ENCODE data around the gene TMEM271.
"Not testable (repeated sequence)": the region's sequence is repeated elsewhere in the genome, so short reads cannot be mapped to it uniquely, and the experiment has no call there.

Gene TMEM271

DNA sequence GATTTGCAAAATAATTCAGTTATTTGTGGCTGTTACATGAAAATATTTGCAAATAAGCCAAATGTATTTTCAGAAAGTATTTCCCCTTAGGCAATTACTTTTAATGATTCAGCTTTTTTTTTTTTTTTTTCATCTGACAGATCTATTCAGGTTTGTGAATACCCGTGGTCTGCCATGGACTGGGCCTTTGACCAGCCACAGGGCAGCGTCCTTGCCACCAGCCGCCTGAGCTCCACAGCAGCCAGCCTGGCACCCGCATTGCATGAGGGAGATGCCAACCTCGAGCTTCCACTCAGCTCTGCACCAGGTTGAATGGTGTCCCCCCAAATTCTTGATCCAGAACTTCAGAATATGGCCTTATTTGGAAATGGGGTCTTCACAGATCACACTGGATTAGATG lies 14.7 kb downstream of the TMEM271 start:
- no peak for DNase-seq

DNA sequence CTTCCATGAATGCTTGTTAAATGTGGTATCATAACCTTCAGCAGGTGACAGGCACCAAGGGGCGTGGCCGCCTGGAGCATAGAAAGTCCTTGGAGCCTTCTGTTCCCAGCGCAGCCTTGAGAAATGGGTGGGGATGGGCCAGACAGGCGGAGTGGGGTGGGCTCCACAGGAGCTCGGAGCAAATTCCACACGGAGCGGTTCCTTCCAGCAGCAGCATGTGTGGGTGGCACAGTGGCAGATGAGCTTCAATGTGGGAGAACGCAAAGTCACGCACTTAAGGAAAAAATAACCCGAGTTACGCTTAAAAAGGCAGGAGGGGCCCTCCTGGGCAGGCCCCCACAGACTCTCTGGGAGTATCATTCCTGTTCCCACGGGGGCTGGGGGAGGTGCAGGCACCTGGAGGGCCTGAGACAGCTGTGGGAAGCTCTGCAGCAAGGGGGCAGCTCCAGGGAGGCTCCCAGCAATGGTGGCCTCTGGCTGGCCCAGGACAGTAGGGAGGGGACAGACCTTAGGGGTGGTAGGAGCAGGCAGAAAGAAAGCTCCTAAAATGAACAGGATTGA lies 15.3 kb downstream of the TMEM271 start:
- DNase-seq = no peak

DNA sequence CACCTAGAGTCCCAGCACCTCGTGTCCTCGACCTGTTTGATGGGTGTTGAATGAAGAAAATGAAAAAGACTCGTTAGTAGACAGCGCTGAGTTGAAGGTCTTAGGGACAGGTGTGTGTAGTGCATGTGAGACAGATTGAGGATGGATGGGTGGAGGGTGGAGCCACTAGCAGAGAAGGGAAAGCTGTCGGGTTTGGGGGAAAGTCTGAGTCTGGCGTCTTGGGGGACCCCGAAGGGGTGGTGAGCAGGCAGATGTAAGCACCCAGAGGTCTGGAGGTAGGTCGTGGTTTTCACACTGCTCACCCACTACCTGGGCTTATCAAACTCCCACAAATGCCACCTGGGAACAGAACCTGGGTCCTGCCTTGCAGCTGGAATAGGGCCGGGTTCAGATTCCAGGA lies 16.0 kb downstream of the TMEM271 start:
- DNase-seq = no peak

DNA sequence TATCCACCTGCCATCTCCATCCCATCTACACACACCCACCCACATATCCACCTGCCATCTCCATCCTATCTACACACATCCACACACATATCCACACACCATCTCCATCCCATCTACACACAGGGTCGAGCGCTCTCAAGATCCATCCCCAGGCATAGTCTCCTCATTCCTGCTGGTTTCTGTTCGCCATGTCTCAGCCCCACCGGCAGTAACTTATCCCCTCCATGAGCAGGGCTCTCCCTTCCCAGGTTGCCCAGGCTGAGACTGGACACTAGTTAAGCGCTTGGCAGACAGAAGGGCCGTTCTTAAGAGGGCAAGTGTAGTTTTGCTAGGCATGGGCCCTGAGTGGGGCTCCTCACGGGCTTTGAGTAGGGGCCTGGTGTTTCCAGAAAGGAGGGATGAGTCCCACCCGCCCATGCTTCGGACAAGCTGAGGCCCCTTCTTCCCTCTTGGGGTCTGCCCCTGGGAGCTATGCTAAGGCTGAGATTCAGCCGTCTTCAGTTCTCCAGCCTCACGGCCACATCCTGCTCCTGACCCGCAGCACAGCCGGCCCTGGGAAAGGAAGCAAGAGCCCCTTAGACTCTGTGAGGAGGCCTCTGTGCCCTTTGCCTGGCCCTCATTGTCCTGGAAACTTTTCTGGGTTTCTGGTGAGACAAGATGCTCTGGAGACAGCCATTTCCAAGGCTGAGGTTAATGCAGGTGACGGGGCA lies 20.4 kb downstream of the TMEM271 start:
- no peak for DNase-seq

DNA sequence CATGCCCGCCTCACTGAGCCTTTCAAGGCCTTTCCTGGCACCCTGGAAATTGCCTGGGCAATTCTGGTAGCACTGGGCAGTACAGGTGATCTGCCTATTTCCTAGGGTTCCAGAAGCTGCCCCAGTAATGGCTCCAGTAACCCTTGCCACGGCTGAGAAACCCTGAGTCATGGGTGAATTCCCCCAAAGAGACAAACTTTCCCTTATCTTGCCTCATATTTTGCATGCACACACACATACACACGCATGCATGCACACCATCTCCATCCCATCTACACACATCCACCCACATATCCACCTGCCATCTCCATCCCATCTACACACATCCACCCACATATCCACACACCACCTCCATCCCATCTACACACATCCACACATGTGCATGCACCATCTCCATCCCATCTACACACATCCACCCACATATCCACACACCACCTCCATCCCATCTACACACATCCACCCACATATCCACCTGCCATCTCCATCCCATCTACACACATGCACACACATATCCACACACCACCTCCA lies 21.2 kb downstream of the TMEM271 start:
- DNase-seq = not testable (repeated sequence)

DNA sequence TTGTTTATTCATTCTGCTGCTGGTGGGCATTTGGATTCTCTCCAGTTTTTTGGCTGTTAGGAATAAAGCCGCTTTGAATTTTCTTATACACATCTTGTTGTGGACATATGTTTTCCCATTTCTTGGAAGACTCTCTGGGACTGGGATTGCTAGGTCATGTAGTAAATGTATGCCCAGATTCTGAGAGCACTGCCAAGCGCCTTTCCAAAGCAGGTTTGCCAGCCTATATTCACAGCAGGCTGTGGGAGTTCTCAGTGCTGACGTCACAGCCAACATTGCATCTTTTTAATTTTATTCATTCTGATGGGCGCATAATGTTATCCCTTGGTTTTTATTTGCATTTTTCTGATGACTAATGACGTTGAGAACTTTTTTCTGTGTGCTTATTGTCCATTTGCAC lies 24.1 kb downstream of the TMEM271 start:
- no peak for DNase-seq

DNA sequence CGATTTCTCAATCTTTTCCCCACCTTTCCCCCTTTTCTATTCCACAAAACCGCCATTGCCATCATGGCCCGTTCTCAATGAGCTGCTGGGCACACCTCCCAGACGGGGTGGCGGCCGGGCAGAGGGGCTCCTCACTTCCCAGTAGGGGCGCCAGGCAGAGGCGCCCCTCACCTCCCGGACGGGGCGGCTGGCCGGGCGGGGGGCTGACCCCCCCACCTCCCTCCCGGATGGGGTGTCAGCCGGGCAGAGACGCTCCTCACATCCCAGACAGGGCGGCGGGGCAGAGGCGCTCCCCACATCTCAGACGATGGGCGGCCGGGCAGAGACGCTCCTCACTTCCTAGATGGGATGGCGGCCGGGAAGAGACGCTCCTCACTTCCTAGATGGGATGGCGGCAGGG lies 25.8 kb downstream of the TMEM271 start:
- not testable (repeated sequence) for DNase-seq

DNA sequence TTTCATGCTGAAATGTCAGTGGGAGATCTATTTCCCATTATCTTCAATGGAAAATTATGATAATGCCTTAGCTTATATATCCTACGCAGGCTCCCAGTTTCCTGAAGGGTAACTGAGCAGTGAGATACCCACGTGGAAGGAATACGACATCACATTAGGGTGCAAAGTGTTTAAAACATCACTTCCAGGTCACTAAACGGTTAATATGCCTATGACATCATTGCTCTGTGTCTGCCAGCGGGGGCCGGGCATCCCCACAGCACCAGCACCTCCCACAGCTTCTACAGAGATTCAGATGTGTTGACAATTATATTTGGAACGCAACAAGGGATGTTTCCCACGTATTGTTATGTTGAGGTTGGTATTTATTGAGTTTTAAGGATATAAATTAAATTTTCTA lies 27.1 kb downstream of the TMEM271 start:
- no peak for DNase-seq

DNA sequence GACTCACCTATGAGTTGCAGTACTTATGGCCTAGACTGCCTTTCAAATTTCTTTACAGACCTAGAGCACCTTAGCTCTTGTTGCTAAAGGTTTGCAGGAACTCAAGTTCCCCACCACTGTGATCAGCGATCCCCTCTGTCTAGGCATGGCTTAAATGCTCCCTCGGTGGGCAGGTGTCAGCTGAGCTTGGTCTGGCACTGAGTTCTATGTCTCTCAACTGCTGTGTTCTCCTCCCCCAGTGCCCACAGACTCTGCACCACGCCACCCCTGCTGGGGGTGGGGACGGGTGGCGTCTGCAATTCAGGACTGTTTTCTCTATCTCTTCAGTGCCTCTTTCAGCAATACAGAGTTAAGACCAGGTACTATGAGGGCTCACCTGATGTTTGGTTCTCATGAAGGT lies 30.5 kb downstream of the TMEM271 start:
- no peak for DNase-seq

DNA sequence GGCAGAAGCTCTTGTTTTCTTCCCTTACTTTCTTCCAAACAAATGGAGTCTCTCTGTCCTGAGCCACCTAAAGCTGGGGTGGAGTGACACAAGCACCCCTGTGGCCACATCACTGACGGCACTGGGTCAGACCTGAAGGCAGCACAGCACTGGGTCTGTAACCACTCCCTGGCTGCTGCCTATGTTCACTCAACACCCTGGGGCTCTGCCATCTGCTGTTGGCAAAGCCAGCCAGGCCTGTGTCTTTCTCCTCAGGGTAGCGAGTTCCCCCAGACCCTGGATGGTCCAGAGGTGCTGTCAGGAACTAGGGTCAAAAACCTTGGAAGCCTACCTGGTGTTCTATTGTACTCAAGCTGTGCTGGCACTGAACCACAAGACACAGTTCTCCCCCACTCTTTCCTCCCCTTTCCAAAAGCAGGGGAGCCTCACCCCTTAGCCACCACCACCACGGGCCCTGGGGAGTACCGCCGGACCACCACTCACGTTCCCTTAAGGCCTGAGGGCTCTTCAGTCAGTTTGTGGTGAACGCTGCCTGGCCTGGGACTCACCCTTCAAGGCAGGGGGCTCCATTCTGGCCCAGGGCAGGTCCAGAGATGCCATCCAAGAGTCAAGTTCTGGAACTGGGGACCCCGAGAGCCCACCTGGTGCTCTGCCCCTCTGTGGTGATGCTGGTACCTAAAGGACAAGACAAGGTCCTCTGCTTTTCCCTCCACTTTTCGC lies 31.5 kb downstream of the TMEM271 start:
- DNase-seq = no peak

DNA sequence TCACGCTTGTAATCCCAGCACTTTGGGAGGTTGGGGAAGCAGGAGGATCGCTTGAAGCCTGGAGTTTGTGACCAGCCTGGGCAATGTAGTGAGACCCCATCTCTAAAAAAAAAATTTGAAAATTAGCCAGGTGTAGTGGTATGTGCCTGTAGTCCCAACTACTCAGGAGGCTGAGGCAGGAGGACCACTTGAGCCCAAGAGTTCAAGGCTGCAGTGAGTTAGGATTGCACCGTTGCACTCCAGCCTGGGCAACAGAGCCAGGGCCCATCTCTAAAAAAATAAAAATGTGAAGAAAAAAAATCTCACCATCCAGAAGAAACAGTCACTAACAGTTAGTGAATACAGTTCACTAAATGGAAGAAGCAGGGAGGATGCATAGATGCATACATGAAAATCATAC lies 34.8 kb downstream of the TMEM271 start:
- DNase-seq = no peak

DNA sequence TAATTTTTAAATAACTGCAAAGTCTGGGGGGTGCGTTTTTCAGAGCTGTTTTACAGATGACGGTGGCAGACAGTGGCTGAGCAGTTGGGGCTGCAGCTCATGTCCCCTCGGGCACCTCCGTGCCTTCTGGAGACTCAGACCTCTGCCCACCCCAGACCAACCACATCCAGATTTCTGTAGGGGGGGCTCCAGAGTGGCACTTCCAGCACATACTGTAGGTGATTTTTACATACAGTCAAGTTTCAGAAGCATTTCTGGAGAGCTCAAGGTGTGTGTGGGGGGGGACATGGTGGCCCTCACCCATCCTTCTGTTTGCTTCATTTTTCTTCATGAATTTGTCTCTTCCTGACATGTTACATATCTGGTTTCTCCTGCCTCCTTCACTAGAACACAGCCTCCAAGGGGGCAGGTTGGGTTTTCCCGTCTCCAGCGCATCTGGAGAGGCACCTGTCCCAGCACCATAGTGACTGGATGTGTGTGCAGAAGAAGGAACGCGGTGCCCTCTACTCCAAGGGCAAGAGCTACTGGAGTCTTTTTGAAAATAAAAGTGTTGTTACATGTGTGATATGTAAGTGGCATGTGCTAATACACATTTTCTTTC lies 37.5 kb downstream of the TMEM271 start:
- DNase-seq = no peak

DNA sequence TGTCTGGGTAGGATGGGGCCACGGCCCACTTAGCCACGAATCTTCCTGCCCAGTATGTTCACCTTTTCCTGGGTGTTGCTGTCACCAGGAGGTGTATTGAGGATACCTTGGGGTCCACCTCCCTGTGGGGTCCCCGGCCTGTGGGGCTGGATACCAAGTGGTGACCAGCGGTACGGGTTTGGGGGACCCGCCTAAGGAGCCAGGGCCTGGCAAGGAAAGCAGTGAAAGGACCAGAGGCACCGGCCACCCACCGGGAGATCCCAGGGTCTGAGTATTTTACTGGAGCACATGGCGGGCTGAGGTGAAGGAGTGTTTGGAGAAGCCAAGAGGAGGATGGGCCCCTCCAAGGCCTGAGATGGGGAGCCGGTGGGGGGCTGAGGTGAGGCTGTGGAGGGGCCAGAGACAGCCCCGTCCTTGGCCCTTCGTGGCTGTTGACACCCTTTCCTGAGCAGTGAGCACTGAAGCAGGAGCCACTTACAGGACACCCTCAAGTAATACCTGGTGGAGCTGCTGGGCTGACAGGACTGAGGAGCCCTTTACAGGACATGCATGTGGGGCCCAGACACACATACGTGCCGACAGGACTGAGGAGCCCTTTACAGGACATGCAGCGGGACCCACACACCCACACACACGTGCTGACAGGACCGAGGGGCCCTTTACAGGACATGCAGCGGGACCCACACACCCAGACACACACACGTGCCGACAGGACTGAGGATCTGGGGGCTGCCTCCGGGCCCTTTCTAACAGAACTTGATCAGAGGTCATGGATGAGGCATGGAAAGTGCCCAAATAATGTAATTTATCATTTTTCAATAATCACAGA lies 38.4 kb downstream of the TMEM271 start:
- no peak for DNase-seq

DNA sequence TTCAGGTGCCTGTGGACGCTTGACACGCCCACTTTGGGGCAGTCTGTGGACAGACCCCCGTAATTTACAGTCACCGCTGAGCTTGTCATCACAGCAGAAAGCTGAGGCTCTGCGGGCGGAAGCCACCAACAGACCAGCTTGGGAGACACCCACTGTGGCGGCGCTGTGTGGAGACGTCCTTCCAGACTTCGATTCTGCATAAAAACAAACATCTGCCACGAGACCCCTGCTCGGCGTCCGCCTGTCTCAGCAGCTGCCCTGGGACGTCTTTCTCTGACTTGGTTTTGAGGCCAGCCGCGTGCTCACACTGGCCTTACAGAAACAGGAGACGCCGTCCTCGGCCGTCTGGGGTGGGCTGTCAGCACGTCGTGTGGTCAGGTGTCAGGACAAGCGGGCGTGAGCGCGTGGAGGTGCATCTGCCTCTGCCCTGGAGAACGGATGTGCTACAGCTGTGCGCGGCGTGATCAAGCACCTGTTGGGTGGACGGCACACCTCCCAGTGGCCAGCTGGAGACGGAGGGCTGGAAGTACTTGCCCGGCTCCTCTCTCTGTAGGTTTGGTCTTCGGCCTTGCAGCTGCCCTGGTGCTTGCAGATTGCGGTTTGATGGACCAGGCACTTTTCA lies 39.6 kb downstream of the TMEM271 start:
- no peak for DNase-seq

DNA sequence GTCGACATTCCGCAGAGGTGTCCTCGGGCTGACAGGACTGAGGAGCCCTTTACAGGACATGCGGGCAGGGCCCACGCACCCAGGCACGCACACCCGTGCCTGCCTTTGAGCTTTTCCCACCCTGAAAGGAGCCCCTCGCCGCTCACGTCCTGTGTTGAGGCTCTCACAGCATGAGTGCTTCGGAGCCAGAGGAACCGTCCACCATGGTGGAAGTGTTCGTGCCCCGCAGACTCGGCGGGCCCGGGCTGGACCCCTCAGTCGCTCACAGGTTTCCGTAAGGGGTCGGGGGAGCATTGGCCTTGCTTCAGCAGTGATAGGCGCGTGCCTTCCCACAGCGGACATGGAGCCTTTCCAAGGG lies 40.2 kb downstream of the TMEM271 start:
- no peak for DNase-seq

DNA sequence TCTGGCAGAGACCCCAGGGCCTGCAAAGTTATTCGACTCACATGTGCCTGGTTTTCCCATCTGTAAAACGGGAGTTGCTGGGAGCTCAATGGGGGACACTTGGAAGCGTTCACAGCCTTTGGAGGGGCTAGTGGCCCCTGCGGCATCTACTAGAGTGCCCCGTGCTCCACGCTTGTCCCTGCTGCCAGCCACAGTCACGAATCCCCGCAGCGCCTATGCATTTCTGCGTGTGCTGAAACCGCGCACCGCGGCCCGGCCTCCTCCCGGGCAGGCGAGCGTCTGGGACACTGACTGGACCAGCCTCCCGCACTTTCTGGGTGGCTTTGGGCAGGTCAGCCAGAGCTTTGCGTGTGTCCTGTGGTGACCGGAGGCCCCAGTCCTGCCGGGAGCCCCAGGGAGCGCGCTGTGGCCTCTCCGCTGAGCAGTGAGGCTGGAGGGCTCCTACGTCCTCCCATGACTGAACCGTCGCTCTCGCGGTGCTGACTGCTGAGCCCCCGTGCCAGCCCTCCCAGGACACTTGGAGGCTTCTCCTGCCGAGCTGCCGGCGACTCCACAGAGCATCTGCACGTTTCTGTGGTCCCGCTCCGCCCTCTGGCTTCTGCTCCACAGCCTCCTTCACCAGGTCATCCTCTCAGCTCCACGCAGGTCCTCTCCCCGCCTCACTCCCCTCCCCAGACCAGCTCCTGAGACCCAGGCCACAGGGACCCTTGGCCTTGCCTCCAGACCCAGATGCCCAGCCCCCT lies 40.7 kb downstream of the TMEM271 start:
- DNase-seq = no peak

DNA sequence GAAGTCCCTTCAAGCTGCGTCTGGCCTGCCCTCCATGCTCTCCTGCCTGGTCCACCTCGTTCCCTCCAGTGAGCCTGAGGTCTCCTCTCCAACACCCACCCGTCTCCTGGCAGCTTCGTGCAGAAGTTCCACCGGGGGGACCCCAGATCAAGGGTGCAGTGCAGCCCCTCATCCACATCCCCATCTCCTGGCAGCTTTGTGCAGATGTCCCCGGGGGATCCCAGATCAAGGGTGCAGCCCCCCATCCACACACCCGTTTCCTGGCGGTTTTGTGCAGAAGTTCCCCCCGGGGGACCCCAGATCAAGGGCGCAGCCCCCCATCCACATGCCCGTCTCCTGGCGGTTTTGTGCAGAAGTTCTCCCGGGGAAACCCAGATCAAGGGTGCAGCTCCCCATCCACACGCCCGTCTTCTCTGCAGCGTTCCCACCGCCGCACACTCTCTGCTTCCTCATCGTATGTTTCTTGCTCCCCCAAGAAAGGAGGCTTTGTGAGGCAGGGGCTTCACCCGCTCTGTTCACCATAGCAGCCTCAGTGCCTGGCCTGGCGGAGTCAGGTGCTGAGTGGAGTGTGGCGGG lies 41.4 kb downstream of the TMEM271 start:
- DNase-seq = no peak

DNA sequence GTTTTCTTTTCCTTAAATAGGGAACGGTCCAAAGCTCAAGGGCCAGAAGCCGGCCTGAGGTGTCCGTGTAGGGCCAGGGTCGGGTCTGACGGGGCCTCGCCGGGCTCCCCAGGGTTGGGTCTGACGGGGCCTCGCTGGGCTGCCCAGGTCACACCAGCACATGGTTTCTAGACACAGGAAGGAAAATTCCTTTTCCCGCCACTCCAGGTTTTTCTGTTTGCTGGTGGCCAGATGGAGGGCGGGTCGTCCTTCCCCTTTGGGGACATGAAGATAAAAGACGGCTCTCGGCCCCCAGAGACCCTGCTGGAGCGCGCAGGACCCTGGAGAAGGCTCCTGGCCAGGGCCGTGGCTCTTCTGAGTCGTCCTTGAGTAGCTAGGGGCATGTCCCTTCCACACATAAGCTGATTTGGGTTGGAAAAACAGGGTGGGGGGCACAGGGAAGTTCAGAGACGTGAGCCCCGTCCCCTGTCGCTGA lies 42.0 kb downstream of the TMEM271 start:
- no peak for DNase-seq

DNA sequence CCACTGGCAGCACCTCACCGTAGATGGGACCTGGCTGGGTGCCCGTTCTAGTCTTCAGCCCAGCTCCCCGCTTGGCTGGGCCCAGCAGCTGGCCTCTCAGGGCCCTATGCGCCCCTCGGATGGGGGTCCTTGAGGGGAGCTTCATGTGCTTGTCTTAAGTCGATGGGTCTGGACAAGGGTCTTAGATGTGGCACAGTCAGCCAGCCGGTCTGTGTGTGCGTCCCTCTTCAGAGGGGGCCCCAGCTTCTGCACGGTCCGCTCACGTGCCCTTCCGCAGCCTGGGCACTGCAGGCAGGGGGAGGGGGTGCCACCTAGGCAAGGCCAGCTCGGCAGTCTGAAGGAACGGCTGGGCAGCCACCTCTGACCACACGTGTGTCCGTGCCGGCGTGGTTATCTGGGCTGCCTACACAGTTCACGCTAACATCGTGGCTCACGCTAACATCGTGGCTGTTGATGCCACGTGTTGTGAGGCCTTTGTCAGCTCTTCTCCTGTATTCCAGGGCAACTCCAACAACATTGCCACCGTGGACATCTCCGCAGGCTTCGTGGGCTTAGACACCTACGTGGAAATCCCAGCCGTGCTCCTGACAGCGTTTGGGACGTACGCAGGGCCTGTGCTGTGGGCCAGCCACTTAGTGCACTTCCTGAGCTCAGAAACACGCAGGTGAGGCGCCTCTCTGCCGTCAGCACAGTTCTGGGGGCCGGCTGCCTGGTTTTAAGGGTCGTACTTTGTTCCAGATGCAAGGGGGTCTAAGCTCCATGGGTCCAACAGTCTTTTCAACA lies 42.6 kb downstream of the TMEM271 start:
- DNase-seq = no peak

DNA sequence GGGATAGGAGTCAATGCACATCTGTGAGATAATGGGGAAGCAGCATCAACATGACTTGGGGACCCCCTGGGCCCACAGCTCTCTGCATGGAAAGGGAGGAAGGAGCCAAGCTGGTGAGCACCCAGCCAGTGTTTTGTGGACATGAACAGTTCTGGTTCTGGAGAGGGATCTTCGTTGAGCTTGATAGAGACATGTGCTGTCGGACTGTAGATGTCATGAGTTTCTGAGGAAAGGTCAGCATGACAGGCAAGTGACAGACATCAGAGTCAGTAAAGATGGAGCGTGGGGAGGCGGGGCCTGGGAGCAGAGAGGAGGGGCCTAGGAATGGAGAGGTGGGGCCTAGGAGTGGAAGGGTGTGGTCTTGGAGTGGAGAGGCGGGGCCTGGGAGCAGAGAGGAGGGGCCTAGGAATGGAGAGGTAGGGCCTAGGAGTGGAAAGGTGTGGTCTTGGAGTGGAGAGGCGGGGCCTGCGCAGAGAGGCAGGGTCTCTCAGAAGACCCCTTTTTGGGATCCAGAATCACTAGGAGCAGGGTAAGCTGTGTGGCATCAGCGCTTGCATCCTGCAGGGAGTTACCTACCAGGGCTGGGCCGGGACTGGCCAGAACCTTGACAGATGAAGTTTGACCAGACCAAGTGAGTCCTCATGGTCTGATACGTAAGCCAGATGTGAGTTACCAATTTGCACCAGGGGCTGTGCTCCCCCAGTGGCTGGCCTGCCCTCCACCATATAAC lies 43.3 kb downstream of the TMEM271 start:
- DNase-seq = no peak

Data from CD4-positive, alpha-beta T cell treated with Interleukin-4 for 1 hour (primary cell).